NCI-H187 treated with DMSO at 0.1 percent for 48 hours (cell line): ENCODE measurements around the gene EIF4H.
"Not testable (repeated sequence)": the region's sequence is repeated elsewhere in the genome, so short reads cannot be mapped to it uniquely, and the experiment has no call there.

Experiments used
- DNase-seq: peaks from one replicate; lab custom pipeline; 2025; lab: John Stamatoyannopoulos, UW

The EIF4H gene

DNA sequence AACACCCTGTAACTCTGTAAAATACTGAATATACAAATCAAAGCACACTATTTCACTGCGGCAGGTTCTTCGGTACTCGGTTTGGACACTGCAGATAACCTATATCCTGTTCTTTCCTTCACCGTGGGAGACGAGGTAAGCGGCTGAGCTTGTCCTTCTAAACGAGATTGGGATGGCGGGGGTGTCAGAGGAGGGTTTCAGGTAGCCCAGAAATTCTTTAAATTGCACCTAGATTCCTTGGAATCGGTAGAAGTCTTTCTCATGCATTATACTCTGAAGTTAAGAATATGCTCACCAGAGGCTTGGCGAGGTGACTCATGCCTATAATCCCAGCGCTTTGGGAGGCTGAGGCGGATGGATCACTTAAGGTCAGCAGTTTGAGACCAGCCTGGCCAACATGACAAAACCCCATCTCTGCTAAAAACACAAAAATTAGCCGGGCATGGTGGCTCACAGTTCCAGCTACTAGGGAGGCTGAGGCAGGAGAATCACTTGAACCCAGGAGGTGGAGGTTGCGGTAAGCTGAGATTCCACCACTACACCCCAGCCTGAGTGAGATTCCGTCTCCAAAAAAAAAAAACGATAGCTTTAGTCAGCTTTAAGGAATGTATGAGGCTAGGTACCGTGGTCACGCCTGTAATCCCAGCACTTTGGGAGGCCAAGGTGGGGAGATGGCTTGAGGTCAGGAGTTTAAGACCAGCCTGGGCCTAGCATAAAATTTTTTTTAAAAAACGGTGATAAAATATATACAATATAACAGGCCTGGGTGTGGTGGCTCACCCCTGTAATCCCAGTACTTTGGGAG, 25.6 kb downstream of the EIF4H start:
- no peak for DNase-seq

DNA sequence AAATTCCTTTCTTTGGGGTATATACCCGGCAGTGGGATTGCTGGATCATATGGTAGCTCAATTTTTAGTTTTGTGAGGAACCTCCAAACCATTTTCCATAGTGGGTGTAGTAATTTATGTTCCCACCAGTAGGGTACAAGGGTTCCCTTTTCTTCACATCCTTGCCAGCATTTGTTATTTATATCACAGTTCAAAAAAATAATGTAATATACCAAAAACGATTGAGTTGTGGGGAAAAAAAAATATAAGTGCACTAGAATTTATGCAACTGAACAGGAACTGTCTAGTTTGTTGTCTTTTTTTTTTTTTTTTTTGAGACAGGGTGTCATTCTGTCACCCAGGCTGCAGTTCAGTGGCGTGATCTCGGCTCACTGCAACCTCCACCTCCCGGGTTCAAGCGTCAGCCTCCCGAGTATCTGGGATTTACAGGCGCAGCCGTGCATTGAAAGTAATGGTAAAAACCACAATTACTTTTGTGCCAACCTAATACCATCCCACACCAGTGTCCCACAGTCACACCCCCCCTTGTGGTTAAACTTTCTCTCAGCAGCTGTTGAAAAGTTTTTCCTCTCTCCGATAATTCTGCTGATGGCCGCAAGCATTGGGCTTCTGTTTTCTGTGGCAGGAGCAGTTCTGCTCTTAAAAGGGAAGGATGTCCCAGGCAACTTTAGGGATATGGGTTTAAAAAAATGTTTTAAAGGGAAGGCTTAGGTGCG, 28.8 kb downstream of the EIF4H start:
- DNase-seq, result no peak

DNA sequence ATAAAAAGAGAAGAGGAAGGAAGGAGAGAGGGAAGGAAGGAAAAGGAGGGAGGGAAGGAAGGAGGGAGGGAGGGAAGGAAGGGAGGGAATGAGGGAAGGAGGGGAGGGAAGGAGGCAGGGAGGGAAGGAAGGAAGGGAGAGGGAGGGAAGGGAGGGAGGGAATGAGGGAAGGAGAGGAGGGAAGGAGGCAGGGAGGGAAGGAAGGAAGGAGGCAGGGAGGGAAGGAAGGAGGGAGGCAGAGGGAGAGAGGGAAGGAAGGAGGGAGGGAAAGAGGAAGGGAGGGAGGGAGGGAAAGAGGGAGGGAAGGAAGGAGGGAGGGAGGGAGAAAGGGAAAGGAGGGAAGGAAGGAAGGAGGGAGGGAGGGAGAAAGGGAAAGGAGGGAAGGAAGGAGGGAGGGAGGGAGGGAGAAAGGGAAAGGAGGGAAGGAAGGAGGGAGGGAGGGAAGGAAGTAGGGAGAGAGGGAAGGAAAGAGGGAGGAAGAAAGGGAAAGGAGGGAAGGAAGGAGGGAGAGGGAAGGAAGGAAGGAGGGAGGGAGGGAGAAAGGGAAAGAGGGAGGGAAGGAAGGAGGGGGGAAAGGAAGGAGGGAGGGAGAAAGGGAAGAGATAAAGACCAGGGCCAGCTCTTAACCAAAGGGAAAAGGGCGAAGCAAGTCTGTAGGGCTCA, 29.9 kb downstream of the EIF4H start:
- no peak for DNase-seq

DNA sequence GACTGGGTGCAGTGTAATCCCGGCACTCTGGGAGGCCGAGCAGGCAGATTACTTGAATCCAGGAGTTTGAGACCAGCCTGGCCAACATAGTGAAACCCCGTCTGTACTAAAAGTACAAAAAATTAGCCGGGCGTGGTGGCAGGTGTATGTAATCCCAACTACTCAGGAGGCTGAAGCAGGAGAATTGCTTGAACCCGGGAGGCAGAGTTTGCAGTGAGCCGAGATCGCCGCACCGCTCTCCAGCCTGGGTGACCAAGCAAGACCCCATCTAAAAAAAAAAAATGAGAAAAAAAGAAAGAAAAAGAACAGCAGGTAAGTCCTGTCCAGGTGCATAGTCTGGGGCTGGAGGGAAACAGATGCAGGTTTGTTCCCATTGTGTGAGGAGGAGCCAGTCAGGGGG, 31.9 kb downstream of the EIF4H start:
- DNase-seq, result not testable (repeated sequence)

GRCh38 chr7:74206589-74207120, 32.5 kb downstream of the EIF4H start:
- peak; percentile 1 for DNase-seq

DNA sequence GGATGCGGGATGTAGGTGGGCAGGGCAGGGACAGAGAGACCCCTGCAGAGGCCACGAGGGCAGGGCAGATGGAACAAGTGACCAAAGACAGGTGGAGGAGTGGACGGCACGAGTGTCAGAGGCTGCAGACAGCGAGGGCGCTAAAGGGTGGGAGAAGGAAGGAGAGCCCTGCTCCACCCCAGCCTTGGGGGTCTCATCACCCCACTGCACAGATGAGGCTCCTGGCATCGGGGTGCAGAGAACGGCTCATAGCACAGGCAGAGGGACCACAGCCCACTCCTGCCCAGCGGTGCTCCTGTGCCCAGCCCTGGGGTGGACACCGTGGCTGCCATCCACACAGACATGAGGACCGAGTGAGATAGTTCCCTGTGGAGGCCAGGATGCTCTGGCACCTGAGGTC, 33.4 kb downstream of the EIF4H start:
- no peak for DNase-seq

GRCh38 chr7:74208241-74208640, 34.1 kb downstream of the EIF4H start:
- DNase-seq, result not testable (repeated sequence)

DNA sequence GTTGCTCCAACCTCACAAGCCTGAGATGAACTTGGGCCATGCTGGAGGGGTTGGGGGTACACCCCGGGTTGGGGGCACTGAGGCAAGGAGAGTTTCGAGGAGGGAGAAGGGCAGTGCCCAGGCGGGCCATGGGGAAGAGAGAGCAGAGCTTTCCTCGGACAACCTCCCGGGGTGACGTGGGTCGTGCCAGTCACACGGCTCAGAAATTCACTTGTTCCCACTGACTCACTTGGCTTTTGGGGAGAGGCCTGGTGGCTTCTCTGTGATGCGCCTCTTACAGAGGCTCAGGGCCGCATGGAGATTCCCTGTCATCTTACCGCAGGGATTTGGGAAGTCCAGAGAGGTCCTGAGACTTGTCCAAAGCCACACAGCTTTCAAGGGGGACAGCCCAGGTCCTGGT, 38.5 kb downstream of the EIF4H start:
- no peak for DNase-seq

DNA sequence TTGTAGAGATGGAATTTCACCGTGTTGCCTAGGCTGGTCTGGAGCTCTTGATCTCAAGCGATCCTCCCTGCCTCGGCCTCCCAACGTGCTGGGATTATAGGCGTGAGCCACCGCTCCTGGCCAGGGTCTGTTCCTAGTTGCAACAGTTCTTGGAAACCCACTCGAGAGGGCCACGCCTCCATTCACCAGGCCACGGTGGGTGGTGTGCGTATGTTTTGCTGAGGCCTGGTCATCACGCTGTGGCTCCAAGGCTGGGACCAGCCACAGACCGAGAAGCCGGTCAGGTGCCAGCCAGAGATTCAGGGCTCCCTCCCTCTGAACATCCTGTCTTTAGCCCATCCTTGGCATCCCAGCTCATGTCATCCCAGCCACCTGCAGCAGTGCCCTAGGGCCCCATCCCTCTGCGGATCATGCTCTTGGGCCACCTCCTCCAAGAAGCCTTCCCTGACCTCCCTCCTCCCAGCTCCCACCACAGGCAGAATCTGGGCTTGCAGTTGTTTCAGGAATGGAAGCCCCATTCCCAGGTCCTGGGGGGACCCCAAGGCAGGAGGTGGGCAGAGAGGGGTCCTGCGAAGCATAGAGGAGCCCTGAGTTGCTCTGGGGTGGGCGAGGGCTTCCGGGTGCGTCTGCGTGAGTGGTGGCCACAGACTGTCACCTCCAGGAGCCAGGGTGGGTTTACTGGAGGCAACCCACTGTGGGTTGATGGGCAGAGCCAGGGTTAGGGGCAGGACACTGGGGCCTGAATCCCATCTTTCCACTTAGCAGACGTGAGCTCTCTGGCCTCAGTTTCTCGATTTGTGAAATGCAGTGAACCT, 40.9 kb downstream of the EIF4H start:
- DNase-seq, result no peak

DNA sequence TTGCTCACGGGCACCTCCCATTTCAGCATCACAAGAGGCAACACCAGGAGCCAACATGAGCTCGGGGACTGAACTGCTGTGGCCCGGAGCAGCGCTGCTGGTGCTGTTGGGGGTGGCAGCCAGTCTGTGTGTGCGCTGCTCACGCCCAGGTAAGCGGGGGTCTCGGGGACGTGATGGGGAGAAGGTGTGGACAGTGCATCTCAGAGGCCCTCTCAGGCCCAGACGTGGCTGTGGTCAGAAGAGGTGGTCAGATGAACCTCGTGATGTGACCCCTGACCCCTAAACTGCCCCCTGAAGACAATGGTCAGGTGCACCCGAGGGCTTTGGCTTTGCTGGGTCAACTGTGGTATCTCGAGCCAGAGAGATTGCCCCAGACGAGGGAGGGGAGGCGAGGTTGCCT, 41.8 kb downstream of the EIF4H start:
- no peak for DNase-seq

- no peak for DNase-seq
Observed at GRCh38 chr7:74216361-74216761, 42.2 kb downstream of the EIF4H start.

GRCh38 chr7:74217455-74218342, 43.5 kb downstream of the EIF4H start:
- no peak for DNase-seq

DNA sequence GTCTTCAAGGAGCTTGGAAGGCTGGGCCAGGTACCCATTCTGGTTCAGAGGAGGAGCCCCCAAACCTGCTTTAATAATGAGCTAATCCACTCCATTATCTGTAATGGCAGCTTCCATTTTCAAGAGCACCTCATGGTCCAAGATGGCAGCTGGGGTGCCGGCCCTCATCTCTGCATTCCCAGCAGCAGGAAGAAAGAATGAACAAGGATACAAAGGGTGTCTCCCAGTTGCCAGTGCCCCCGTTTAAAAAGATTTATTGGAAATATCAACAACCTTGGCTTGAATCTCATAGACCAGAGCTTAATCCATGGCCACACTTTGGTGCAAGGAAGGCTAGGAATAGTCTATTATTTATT, 44.2 kb downstream of the EIF4H start:
- DNase-seq, result no peak

GRCh38 chr7:74219416-74219815, 45.3 kb downstream of the EIF4H start:
- DNase-seq, result no peak

- no peak for DNase-seq
Observed at GRCh38 chr7:74220229-74220628, 46.1 kb downstream of the EIF4H start.

GRCh38 chr7:74221713-74222112, 47.6 kb downstream of the EIF4H start:
- DNase-seq, result no peak

GRCh38 chr7:74222851-74223710, 48.9 kb downstream of the EIF4H start:
- no peak for DNase-seq

DNA sequence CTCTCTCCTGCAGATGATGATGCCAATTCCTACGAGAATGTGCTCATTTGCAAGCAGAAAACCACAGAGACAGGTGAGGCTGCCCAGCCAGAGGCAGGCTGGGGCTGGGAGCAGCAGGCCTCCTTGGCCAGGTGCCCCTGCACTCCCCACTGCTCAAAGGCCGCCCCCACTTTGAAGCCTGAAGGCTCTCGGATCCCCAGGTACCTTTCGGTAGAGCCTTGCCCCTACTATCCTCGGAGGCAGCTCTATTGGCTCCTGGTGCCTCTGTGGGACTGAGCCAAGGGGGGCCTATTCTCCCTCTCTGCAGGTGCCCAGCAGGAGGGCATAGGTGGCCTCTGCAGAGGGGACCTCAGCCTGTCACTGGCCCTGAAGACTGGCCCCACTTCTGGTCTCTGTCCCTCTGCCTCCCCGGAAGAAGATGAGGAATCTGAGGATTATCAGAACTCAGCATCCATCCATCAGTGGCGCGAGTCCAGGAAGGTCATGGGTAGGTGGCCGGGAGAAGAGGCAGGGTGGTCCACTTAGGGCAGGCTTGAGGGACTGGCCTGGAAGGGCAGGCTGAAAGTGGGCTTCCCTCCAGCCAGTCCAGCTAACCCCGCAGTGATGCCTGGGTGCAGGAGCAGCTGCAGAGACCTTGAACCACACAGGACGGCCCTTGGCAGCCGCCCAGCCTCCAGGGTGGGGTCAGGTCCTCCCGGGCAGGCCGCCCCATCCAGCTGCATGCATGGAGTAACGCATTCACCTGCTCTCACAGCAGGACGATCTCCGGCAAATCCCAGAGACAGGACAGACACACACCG, 49.8 kb downstream of the EIF4H start:
- no peak for DNase-seq

DNA sequence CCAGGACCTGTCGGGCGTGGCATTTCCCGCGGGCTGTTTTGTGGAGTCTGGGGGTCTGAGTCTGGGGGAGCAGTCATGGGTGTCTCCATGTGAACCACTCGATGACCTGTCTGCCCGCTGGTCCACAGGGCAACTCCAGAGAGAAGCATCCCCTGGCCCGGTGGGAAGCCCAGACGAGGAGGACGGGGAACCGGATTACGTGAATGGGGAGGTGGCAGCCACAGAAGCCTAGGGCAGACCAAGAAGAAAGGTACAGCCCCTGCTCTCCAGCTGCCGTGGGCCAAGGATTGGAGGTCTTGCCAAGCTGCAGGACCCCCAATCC, 50.3 kb downstream of the EIF4H start:
- DNase-seq, result no peak
